ENCODE measurements around the gene INPPL1. TPM values are rescaled to one million over a fixed set of nuclear protein-coding genes. Genes with fewer than 3 reads are reported as not detected.

Gene INPPL1
- total and polyA plus RNA-seq, 2 of the 13 experiments (the other 11 are each of a cell fraction or from before 2014, with no cell fraction given) = 29.1 to 66.9 TPM

DNA sequence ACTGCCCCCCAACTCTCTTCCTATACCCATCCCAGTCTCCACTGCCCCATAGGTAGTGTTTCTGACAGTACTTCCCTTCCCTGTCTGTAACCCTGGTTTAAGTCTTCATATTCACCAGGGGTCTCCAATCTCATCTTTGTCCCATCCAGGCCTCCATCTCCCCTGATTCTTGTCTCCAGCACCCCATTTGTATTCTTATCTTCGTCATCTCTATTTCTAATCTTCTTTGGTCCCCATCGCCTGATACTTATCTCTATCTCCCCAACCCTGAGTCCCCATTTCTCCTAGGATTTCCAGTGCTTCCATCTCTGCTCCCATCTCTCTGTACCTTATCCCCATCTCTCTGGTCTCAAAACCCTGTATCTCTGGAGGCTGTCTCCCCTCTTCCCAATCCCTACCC is 17.6 kb downstream of the INPPL1 start (continued):
- no peak for TF ChIP-seq ZSCAN31 (CRISPR knock-in tag; IDR thresholded peaks at IDR 0.05; ENCODE audit: low read depth)
- no peak for TF ChIP-seq ZNF562 (CRISPR knock-in tag; IDR thresholded peaks at IDR 0.05; ENCODE audit: borderline replicate concordance)
- no peak for TF ChIP-seq ZSCAN25 (CRISPR knock-in tag; IDR thresholded peaks at IDR 0.05)
- no peak for TF ChIP-seq ZNF674 (CRISPR knock-in tag; IDR thresholded peaks at IDR 0.05; ENCODE audit: low read depth)
- TF ChIP-seq GPN1 (CRISPR knock-in tag; IDR thresholded peaks at IDR 0.05; ENCODE audit: borderline replicate concordance) = no peak
- TF ChIP-seq, protein P1, sequence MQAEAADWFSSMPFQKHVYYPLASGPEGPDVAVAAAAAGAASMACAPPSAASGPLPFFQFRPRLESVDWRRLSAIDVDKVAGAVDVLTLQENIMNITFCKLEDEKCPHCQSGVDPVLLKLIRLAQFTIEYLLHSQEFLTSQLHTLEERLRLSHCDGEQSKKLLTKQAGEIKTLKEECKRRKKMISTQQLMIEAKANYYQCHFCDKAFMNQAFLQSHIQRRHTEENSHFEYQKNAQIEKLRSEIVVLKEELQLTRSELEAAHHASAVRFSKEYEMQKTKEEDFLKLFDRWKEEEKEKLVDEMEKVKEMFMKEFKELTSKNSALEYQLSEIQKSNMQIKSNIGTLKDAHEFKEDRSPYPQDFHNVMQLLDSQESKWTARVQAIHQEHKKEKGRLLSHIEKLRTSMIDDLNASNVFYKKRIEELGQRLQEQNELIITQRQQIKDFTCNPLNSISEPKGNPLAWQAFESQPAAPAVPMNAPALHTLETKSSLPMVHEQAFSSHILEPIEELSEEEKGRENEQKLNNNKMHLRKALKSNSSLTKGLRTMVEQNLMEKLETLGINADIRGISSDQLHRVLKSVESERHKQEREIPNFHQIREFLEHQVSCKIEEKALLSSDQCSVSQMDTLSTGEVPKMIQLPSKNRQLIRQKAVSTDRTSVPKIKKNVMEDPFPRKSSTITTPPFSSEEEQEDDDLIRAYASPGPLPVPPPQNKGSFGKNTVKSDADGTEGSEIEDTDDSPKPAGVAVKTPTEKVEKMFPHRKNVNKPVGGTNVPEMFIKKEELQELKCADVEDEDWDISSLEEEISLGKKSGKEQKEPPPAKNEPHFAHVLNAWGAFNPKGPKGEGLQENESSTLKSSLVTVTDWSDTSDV (CRISPR knock-in tag; IDR thresholded peaks at IDR 0.05) = no peak
- no peak for TF ChIP-seq HMGA1 (CRISPR knock-in tag; conservative IDR thresholded peaks at IDR 0.05)
- TF ChIP-seq, protein P2, sequence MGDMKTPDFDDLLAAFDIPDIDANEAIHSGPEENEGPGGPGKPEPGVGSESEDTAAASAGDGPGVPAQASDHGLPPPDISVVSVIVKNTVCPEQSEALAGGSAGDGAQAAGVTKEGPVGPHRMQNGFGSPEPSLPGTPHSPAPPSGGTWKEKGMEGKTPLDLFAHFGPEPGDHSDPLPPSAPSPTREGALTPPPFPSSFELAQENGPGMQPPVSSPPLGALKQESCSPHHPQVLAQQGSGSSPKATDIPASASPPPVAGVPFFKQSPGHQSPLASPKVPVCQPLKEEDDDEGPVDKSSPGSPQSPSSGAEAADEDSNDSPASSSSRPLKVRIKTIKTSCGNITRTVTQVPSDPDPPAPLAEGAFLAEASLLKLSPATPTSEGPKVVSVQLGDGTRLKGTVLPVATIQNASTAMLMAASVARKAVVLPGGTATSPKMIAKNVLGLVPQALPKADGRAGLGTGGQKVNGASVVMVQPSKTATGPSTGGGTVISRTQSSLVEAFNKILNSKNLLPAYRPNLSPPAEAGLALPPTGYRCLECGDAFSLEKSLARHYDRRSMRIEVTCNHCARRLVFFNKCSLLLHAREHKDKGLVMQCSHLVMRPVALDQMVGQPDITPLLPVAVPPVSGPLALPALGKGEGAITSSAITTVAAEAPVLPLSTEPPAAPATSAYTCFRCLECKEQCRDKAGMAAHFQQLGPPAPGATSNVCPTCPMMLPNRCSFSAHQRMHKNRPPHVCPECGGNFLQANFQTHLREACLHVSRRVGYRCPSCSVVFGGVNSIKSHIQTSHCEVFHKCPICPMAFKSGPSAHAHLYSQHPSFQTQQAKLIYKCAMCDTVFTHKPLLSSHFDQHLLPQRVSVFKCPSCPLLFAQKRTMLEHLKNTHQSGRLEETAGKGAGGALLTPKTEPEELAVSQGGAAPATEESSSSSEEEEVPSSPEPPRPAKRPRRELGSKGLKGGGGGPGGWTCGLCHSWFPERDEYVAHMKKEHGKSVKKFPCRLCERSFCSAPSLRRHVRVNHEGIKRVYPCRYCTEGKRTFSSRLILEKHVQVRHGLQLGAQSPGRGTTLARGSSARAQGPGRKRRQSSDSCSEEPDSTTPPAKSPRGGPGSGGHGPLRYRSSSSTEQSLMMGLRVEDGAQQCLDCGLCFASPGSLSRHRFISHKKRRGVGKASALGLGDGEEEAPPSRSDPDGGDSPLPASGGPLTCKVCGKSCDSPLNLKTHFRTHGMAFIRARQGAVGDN (CRISPR knock-in tag; IDR thresholded peaks at IDR 0.05) = no peak
- no peak for TF ChIP-seq SP1 (IDR thresholded peaks at IDR 0.05)
- no peak for TF ChIP-seq SP1 (CRISPR knock-in tag; IDR thresholded peaks at IDR 0.05)
